Posterior cingulate gyrus (tissue), 11 donors: Measurements from ENCODE around the gene C11orf86.
"Not testable (repeated sequence)": the region's sequence is repeated elsewhere in the genome, so short reads cannot be mapped to it uniquely, and the experiment has no call there.

Experiments used
- DNase-seq, 10 donors: peaks; one replicate each; pipeline versions ENCODE4 v3.0.0 to v3.0.0-alpha.2; 2020 to 2021; ENCODE audit warnings: mixed read lengths in 3 of 10
- intact Hi-C: fragments of 100-400 bp; cut with DNase I; formaldehyde crosslinking; loops from one replicate; pipeline ENCODE4 v1.15.1; 2023

Gene C11orf86

DNA sequence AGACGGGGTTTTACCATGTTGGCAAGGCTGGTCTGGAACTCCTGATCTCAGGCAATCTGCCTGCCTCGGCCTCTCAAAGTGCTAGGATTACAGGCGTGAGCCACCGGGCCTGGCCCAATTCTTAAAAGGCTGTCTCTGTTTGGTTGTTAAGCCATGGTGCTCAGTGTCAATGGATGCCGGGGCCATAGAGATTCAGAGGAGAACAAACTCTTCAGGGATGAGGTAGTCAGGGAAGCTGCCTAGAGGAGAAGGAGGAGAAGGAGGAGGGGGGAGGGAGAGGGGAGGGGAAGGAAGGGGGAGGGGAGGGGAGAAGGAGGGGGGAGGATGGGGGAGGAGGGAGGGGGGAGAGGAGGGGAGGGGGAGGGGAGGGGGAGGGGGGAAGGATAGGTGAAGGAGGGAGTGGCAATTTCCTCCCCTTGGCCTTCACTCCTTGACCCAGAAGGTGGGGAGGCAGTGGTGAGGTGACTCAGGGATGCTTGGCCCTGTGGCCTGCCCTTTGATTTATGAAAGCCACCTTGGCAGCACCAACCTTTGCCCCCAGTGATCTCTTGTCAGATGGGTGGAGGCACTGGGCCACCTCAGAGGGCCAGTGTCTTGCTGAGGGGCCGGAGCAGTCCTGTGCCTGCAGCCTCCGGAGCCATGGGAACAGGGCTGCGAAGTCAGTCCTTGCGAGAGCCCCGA is at the start of gene C11orf86:
TSS of gene C11orf86 (plus strand) at position 581 of the 681 bp plus-strand sequence. CDS start at position 640, 59 bp downstream.
- intact Hi-C loops = no loop called here
- DNase-seq = no peak

DNA sequence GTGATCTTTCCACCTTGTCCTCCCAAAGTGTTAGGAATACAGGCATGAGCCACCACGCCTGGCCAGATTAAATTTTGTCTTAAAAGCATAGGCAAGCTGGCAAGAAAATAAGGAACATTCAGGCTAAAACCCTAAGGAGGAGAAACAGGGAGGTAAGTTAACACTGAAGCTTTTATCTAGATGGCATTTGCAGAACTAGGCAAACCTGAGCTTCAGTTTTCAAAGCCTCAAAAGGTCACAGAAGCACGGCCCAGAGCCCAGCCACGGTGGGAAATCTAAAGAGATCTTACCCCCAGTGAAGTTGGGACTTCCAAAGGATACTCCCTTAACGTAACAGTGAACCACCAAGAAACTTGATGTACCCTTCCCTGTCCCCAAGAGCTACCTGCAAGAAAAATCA is 45.4 kb upstream of the C11orf86 start:
- intact Hi-C loops = no loop called here
- DNase-seq = no peak

DNA sequence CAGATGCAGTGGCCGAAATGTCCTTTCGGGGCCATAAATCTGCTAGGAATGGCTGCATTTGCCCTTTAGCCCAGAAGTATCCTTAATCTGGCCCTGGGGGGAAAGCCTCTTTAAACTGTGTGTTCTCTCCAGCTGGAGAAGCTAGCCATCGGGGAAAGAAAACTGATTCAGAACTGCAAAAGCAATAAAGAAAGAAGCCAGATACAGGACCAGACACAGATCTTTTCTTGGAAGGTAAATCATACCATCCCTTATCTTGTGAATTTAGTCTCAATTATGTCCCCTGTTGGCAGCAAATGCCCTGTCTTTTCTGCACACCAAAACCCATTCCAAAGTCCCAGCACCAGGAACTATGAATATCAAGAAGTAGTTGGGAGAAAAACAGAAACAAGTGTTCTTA is 42.6 kb upstream of the C11orf86 start:
- intact Hi-C loops = no loop called here
- no peak for DNase-seq

DNA sequence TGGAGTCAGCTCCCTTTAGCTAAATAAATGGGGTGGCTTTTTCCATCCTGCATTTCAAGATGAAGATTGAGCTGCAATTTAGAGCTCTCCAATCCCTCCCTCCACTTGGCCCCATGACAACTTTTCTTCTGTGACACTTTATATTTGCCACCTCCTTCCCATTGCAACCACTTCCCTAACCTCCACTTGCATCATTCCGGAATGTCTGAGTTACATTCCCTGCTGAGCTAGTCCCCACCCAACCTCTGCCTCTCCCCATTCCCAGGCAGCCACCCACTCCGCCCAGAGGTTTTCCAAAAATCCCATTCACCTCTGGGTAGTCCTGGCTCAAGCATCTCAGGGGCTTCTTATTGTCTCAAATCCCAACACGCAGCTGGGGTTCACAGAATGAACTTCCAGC is 41.6 kb upstream of the C11orf86 start:
- DNase-seq = no peak
- intact Hi-C loops = no loop called here

GRCh38 chr11:66934950-66935779 is 39.9 kb upstream of the C11orf86 start:
- intact Hi-C loops = no loop called here
- no peak for DNase-seq

- intact Hi-C loops = no loop called here
- DNase-seq = no peak
Measured at GRCh38 chr11:66936311-66936711, 38.8 kb upstream of the C11orf86 start.

DNA sequence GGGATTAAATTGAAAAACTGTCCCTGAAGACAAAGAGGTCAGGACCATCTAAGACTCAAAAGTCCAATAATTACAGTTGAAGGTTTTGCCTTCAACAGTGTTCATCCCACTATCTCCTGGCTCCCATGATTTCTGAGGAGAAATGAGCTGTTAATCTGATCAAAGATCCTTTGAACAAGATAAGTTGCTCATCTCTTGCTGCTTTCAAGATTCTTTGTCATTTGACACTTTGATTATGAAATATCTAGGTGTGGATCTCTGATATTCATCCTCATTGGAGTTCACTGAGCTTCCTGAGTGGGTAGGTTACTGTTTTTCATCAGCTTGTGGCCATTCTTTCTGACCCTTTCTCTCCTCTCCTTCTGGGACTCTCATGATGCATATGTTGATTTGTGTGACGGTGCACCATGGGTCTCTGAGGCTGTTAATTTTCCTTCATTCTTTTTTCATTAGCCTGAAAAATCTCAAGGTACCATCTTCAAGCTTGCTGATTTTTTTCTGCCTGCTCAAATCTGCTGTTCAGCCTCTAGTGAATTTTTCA is 37.8 kb upstream of the C11orf86 start:
- no peak for DNase-seq
- intact Hi-C loops = no loop called here

GRCh38 chr11:66938582-66939135 is 36.4 kb upstream of the C11orf86 start:
- intact Hi-C loops = no loop called here
- DNase-seq = no peak

- intact Hi-C loops = loop anchor here (10.0 kb wide), 1 partner anchor 65 kb away; no protein-coding TSS in a partner anchor
- DNase-seq = peak in 4 of 10 donors; percentile 16 to 80 (median 32)
Measured at GRCh38 chr11:66950112-66950535, 25.0 kb upstream of the C11orf86 start.

DNA sequence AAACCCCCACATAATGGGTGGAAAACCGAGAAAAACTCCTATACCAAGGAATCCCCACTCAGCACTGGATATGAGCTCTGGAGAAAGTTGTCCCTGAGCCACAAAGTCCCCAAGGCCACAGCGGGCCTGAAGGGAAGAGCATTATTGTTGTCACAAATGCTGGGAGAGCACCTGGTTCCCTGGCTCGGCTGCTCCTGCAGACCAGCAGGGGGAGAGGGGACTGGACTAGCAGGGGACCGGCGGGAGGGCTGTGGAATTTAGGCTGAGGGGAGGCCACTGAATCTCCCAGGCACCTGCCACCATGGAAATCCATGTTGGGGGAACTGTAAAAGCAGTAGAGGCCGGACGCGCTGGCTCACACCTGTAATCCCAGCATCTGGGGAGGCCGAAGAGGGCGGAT is 24.0 kb upstream of the C11orf86 start:
- DNase-seq = peak in 1 of 10 donors; percentile 70
- intact Hi-C loops = loop anchor here (10.0 kb wide), 1 partner anchor 66 kb away; no protein-coding TSS in a partner anchor

- intact Hi-C loops = loop anchor here (10.0 kb wide), 1 partner anchor 67 kb away; no protein-coding TSS in a partner anchor
- DNase-seq = no peak
Measured at GRCh38 chr11:66951927-66952337, 23.2 kb upstream of the C11orf86 start.

GRCh38 chr11:66953081-66953833 is 21.8 kb upstream of the C11orf86 start:
- intact Hi-C loops = loop anchor here (10.0 kb wide), 1 partner anchor 68 kb away; no protein-coding TSS in a partner anchor
- DNase-seq = no peak

GRCh38 chr11:66956689-66957290 is 18.3 kb upstream of the C11orf86 start:
- intact Hi-C loops = loop anchor here (5.0 to 10.0 kb wide), 2 partner anchors 39 to 72 kb away; no protein-coding TSS in a partner anchor
- peak in 8 of 10 donors; percentile 29 to 92 (median 52) for DNase-seq

DNA sequence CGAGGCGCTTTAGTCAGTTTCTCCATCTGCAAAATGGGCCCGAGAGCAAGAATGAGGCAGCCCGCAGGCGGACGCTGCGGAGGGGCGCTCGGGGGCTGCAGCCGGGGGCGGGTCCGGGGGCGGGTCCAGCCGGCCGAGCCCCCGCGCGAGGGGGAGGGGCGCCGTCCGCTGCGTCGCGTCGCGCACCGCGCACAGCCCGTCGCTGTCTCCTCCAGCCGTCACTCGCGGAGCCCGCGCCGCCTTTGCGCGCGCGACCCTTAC is 17.2 kb upstream of the C11orf86 start:
- DNase-seq = no peak

DNA sequence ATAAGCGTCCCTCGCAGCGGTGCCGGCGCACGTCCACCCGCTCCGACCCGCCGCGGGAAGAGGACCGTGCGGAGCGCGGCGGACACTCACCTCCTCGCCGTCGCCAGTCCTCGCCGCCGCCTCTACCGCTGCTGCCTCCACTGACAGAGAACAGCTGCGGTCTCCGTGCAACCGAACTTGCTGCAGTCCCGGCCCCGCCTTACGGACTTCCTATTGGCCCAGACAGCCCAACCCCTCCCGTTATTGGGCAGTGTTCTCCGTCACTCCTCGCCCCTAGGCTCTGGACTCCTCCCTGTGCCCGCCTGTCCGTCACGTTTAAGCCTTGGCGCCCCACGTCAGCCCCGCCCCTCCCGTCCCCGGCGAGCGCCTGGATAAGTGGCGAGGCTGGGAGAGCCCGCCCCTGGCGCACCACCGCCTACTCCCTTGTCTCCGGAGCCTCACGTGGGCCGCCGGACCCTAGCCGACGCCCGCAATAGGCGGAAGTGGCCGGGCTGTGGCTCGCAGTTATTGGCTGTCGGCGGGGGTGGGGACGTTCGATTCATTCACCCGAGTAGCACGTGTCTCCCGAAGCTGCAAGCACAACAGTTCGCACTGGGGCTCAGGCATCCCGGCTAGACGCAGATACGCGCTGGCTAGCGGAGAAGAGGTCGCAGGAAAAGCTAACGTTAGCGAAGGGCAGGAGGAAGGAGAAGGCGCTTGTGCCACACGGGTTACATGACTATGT is 16.7 kb upstream of the C11orf86 start, which contains the start of gene PC:
TSS of gene PC (minus strand) at position 152 of the 724 bp plus-strand sequence. CDS start 86,224 bp downstream, outside the sequence.
- intact Hi-C loops = loop anchor here (1.0 to 10.0 kb wide), 3 partner anchors 41 to 102 kb away; no protein-coding TSS in a partner anchor
- DNase-seq = peak; percentile 99 to 100 (median 100)

More for the DNA sequence above, 17.2 kb upstream of the C11orf86 start:
- intact Hi-C loops = loop anchor here (1.0 to 10.0 kb wide), 3 partner anchors 41 to 102 kb away; no protein-coding TSS in a partner anchor

DNA sequence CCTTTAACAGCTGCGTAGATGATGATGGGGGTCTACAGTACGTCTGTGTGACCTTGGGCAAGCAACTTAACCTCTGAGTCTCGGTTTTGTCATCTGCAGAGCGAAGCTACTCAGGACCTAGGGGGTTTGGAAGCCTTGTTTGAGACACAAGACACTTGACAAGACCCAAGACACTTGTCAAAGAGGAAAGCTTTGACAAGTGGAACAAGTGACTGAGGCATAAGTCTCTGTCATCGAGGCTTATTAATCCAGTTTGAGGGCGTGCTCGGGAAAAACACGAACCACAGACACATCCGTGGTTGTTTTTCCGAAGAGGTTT is 16.2 kb upstream of the C11orf86 start:
- intact Hi-C loops = loop anchor here (1.0 to 10.0 kb wide), 3 partner anchors 42 to 103 kb away; no protein-coding TSS in a partner anchor
- peak in 1 of 10 donors; percentile 6 for DNase-seq

DNA sequence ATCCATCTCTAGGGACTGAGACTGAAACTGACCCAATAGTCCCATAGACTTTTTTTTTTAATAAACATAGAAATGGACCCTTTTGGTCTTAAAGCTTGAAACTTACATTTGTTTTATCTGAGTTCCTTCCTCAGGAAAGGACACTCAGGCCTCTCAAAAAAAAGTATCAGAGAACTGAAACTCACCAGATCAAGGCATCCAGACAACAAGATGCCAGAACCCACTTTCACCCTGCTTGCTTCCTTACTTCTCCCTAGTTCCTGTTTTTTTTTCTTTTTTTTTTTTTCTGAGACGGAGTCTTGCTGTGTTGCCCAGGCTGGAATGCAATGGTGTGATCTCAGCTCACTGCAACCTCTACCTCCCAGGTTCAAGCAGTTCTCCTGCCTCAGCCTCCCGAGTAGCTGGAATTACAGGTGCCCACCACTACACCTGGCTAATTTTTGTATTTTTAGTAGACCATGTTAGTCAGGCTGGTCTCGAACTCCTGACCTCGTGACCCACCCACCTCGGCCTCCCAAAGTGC is 13.4 kb upstream of the C11orf86 start:
- DNase-seq = not testable (repeated sequence)
- intact Hi-C loops = loop anchor here (10.0 kb wide), 1 partner anchor 363 kb away; no protein-coding TSS in a partner anchor

DNA sequence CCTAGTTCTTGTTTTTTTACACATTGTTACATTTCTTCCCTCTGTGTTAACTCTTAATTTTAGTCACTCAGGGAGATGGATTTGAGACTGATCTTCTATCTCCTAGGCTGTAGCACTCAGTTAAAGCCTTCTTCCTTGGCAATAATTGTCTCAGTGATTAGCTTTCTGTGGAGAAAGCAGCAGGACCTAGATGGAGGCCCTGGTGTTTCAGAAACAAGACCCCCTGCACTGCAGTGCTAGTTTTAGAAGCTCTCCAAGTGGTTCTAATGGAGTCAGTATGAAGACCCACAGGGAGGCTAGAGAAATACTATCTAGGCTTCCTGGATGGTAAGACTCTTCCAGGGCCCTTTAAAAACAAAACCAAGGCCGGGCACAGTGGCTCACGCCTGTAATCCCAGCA is 12.9 kb upstream of the C11orf86 start:
- intact Hi-C loops = loop anchor here (10.0 kb wide), 1 partner anchor 363 kb away; no protein-coding TSS in a partner anchor
- DNase-seq = no peak
